Spleen (tissue), 11 donors: Measurements from ENCODE around the gene GNA14. TPM values are rescaled to one million over a fixed set of nuclear protein-coding genes. Genes with fewer than 3 reads are reported as not detected.

ENCODE experiments used
- DNase-seq: peaks from one replicate; pipeline ENCODE4 v3.0.0-alpha.2; 2020
- H3K27ac ChIP-seq, 8 donors: fragments of 200-600 bp; sonication (generic) in 7 of 8; 1 replicate in 4 of 8; 2 replicates in 4 of 8; pipeline versions ENCODE4 v1.5.0 to v1.8.0; 2016 to 2021; ENCODE audit warnings: inconsistent platforms in 4 of 8, mild to moderate bottlenecking in 4 of 8, moderate library complexity in 1 of 8
- H3K27me3 ChIP-seq, 7 donors: fragments of 200-600 bp; sonication (generic) in 6 of 7; replicated peaks in 1 of 7; 1 replicate in 4 of 7; 2 replicates in 3 of 7; pipeline versions ENCODE4 v1.5.0 to v1.8.0; 2016 to 2021; ENCODE audit warnings: inconsistent platforms in 3 of 7, mild to moderate bottlenecking in 1 of 7
- H3K36me3 ChIP-seq, 6 donors: fragments of 200-600 bp; sonication (generic) in 5 of 6; 1 replicate in 4 of 6; 2 replicates in 2 of 6; pipeline versions ENCODE4 v1.5.0 to v1.8.0; 2016 to 2021; ENCODE audit warnings: inconsistent platforms in 2 of 6
- H3K4me1 ChIP-seq, 6 donors: fragments of 200-600 bp; sonication (generic) in 5 of 6; 1 replicate in 3 of 6; 2 replicates in 3 of 6; pipeline versions ENCODE4 v1.5.0 to v1.8.0; 2016 to 2021; ENCODE audit warnings: inconsistent platforms in 3 of 6
- H3K4me3 ChIP-seq, 8 donors: fragments of 200-600 bp; sonication (generic) in 7 of 8; 1 replicate in 4 of 8; 2 replicates in 4 of 8; pipeline versions ENCODE4 v1.5.0 to v1.8.0; 2016 to 2021; ENCODE audit warnings: inconsistent platforms in 4 of 8, mild to moderate bottlenecking in 4 of 8, moderate library complexity in 2 of 8
- H3K9me3 ChIP-seq, 8 donors: fragments of 200-600 bp; sonication (generic) in 7 of 8; 1 replicate in 4 of 8; 2 replicates in 4 of 8; pipeline versions ENCODE4 v1.5.0 to v1.8.0; 2016 to 2021; ENCODE audit warnings: inconsistent platforms in 4 of 8
- POLR2A ChIP-seq, 3 donors: fragments of 450-650 bp; IDR thresholded peaks; one replicate each; pipeline ENCODE4 v1.5.1; 2017; ENCODE audit warnings: antibody characterized with exemption in 3 of 3, mild to moderate bottlenecking in 1 of 3
- POLR2AphosphoS5 ChIP-seq, 3 donors: sonication (generic); formaldehyde crosslinking; IDR thresholded peaks; one replicate each; pipeline ENCODE4 v1.5.1; 2017; ENCODE audit warnings: antibody characterized with exemption in 3 of 3
- WGBS, 5 donors: extraction: QIAGEN DNeasy Blood & Tissue Kit in 3 of 5; methylation state at CpG; one replicate each; pipeline versions ENCODE4 v1.1.5 to v1.1.7; 2013 to 2018; 5-methylcytosine and 5-hydroxymethylcytosine counted together
- intact Hi-C: fragments of 100-400 bp; cut with DNase I; formaldehyde crosslinking; loops from one replicate; pipeline ENCODE4 v1.15.0; 2023; ENCODE audit warnings: low total_unique reads
- polyA plus RNA-seq, 3 donors: library from polyadenylated mRNA; stranded (reverse); fragments of 200-250 nt; gene quantifications; one replicate each; pipeline ENCODE4 v1.2.1, GENCODE V29; 2013
- total RNA-seq, 7 donors: library from RNA; depleted of rRNA in 3 of 7; stranded (reverse); fragments of >200 nt in 3 of 7; fragmentation: NEBNext Ultra II Directional in 4 of 7; extraction: Animal tissue kit (Norgen Biotek cat#: 25700) in 4 of 7; gene quantifications; one replicate each; pipeline versions ENCODE4 v1.1.0 to v1.2.1, GENCODE V29; 2016 to 2021
- TF ChIP-seq, protein P1 (sequence below), 11 experiments: fragments of 200-600 bp in 7 of 11; fragments of 450-650 bp in 4 of 11; sonication (generic) in 4 of 11; IDR thresholded peaks in 8 of 11; conservative IDR thresholded peaks in 3 of 11; 1 replicate in 7 of 11; 2 replicates in 4 of 11; pipeline versions ENCODE4 v1.4.0 to v1.8.0; 2016 to 2021; ENCODE audit warnings: antibody characterized with exemption in 11 of 11, inconsistent platforms in 4 of 11, mild to moderate bottlenecking in 1 of 11
- donor health status: healthy with polysubstance abuse.
- donor health status: DM: no; HTN: no; CAD: no; lungs with moderate emphysema.
- donor health status: DM: no; HTN: no; CAD: no.
- donor health status: Bipolar disorder and iron deficiency.
- donor health status: healthy.
- donor health status: DM: no; HTN: no; CAD: no.
- donor health status: DM: yes; HTN: yes; CAD: no.

The GNA14 gene
- total and polyA plus RNA-seq, 10 donors, result 1.7 to 41.7 (median 7.9) TPM

DNA sequence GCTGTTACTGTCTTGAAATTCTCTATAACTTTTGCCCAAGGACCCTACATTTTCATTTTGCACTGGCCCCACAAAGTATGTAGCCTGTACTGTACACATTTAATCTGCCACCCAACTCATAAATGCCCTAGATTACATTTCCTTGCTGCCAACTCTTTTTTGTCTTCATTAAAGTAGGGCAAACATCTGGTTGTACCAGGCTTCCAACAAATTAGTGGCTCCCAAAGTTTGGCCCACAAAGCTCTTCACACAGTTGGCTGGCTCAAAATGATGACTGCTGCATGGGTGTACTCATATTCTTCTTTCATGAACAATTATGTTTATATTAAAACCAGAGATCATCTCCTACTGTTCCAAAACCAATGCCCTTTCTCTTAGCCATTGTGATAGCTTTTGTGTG lies 45.3 kb downstream of the GNA14 start:
- Histone ChIP-seq H3K4me3 (no peak overlapping the region), H3K36me3 (no peaks in the 10 kb centered on the region), H3K9me3 (peaks cover 0 to 3% (median 0%) of the 10 kb centered on the region in 8 donors), H3K27ac (no peak overlapping the region), H3K27me3 (no peaks in the 10 kb centered on the region), H3K4me1 (peaks cover 0 to 11% (median 0%) of the 10 kb centered on the region in 6 donors)
- no peak for TF ChIP-seq POLR2A (IDR thresholded peaks at IDR 0.05)
- no peak for TF ChIP-seq POLR2AphosphoS5 (IDR thresholded peaks at IDR 0.05)
- TF ChIP-seq, protein P1, sequence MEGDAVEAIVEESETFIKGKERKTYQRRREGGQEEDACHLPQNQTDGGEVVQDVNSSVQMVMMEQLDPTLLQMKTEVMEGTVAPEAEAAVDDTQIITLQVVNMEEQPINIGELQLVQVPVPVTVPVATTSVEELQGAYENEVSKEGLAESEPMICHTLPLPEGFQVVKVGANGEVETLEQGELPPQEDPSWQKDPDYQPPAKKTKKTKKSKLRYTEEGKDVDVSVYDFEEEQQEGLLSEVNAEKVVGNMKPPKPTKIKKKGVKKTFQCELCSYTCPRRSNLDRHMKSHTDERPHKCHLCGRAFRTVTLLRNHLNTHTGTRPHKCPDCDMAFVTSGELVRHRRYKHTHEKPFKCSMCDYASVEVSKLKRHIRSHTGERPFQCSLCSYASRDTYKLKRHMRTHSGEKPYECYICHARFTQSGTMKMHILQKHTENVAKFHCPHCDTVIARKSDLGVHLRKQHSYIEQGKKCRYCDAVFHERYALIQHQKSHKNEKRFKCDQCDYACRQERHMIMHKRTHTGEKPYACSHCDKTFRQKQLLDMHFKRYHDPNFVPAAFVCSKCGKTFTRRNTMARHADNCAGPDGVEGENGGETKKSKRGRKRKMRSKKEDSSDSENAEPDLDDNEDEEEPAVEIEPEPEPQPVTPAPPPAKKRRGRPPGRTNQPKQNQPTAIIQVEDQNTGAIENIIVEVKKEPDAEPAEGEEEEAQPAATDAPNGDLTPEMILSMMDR (IDR thresholded peaks at IDR 0.05 in 8 of 11, conservative IDR thresholded peaks at IDR 0.05 in 3 of 11), result no peak
- no peak for DNase-seq
- intact Hi-C loops, result no loop called here

DNA sequence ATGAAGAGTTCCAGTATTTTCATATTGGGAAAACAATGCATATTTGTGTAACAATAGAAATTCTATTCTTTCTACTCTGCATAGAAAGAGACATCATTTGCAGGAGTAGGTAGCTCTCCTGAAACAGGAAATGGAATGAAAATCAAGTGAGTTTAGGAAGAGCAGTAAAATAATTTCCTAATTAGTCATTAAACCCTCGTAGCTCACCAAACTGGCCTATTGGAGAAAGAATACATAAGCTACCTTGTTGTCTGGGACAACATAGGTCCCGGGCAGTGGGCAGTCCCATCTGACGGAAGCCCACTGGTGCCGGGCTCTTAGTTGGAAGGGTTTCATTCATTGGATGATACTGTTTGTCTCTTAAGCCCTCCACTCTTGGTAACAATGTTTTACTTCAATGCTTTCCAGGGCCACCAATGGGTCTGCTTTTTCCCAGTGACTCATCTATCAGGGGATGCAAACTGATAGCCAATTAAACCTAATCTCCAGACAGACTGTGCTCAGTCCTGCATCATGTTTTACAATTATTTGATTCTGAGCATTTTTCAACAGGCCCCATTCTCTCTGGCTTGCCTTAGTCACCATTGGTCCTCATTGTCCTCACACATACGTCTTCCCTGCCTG lies 46.5 kb downstream of the GNA14 start:
- Histone ChIP-seq H3K27ac (no peak overlapping the region), H3K36me3 (no peaks in the 10 kb centered on the region)
- 82 to 94% (median 92%) methylated on average over 5 of the region's 5 CpGs for WGBS, 5 donors

DNA sequence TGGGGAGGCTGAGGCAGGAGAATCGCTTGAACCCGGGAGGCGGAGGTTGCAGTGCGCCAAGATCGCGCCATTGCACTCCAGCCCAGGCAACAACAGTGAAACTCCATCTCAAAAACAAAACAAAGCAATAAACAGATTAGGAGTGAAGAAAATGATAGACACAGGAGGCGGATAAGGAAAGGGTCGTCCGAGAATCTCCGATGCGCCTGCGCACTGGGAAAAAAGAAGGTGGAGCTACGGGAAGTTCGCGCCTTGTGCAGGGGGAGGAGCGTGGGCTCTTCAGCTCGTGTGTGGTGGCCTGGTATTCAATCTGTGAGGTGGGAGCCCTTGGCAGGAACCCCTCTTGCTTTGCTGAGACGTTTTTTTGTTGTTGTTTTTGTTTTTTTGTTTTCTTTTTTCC lies 47.3 kb downstream of the GNA14 start:
- intact Hi-C loops, result no loop called here
- Histone ChIP-seq H3K9me3 (no peaks in the 10 kb centered on the region), H3K27ac (no peak overlapping the region), H3K4me1 (peaks cover 0 to 24% (median 6%) of the 10 kb centered on the region in 6 donors), H3K27me3 (no peaks in the 10 kb centered on the region), H3K4me3 (no peak overlapping the region), H3K36me3 (no peaks in the 10 kb centered on the region)
- TF ChIP-seq, protein P1 (IDR thresholded peaks at IDR 0.05 in 8 of 11, conservative IDR thresholded peaks at IDR 0.05 in 3 of 11), result no peak
- TF ChIP-seq POLR2A (IDR thresholded peaks at IDR 0.05), result no peak
- 86 to 96% (median 91%) methylated on average over 18 of the region's 18 CpGs for WGBS, 5 donors
- DNase-seq, result no peak

More for the DNA sequence above, 46.5 kb downstream of the GNA14 start:
- Histone ChIP-seq H3K9me3 (no peaks in the 10 kb centered on the region), H3K4me3 (no peak overlapping the region), H3K27me3 (no peaks in the 10 kb centered on the region), H3K4me1 (peaks cover 0 to 16% (median 0%) of the 10 kb centered on the region in 6 donors)
- no peak for DNase-seq
- TF ChIP-seq, protein P1 (IDR thresholded peaks at IDR 0.05 in 8 of 11, conservative IDR thresholded peaks at IDR 0.05 in 3 of 11), result no peak
- TF ChIP-seq POLR2A (IDR thresholded peaks at IDR 0.05), result no peak
- TF ChIP-seq POLR2AphosphoS5 (IDR thresholded peaks at IDR 0.05), result no peak
- intact Hi-C loops, result no loop called here

DNA sequence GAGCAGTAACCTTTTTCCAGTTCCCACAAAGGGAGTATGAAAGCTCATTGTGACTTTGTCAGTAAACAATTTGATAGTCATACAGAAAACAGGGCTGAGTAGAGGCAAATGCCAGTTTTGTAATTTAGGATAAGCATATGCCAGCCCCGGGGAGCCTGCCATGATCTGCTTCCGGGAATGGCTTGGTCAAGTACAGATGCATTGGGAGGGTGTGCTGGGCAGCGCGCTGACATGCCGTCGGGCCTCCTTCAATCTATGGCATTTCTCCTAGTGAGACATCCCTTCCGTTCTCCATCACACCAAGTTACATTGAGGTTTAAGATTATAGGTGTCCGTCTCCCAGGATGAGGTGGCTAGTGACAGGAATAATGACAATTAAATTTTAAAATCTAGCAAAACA lies 48.6 kb downstream of the GNA14 start:
- TF ChIP-seq POLR2A (IDR thresholded peaks at IDR 0.05) (no peak), POLR2AphosphoS5 (IDR thresholded peaks at IDR 0.05) (no peak)
- TF ChIP-seq, protein P1 (IDR thresholded peaks at IDR 0.05 in 8 of 11, conservative IDR thresholded peaks at IDR 0.05 in 3 of 11), result no peak
- no peak for DNase-seq
- intact Hi-C loops, result no loop called here
- Histone ChIP-seq H3K4me3 (no peak overlapping the region), H3K9me3 (no peaks in the 10 kb centered on the region), H3K27me3 (no peaks in the 10 kb centered on the region), H3K36me3 (no peaks in the 10 kb centered on the region), H3K27ac (peak overlapping the region in 3 of 8 donors; percentile 30 to 53 (median 38)), H3K4me1 (peaks cover 0 to 37% (median 11%) of the 10 kb centered on the region in 6 donors)
- 87 to 96% (median 90%) methylated on average over 8 of the region's 8 CpGs for WGBS, 5 donors
